Activated T-helper 17 cell treated with anti-CD3 and anti-CD28 coated beads, Interleukin-2, amount 50 U/mL, for 72 hours (primary cell): ENCODE results near the gene CC2D1A. TPM values are rescaled to one million over a fixed set of nuclear protein-coding genes. Genes with fewer than 3 reads are reported as not detected.

ENCODE experiments used
- ATAC-seq: fragments of 150-1000 bp; cut with Tn5 transposase; replicated peaks from 2 replicates; pipeline ENCODE4 v1.10.0; 2021; ENCODE audit warnings: mild to moderate bottlenecking, moderate library complexity
- H3K27ac Mint-ChIP-seq: one replicate; pipeline ENCODE4 v1.8.0; 2022; ENCODE audit warnings: mixed read lengths
- H3K27me3 Mint-ChIP-seq: one replicate; pipeline ENCODE4 v1.8.0; 2022; ENCODE audit warnings: mixed read lengths
- H3K36me3 Mint-ChIP-seq: one replicate; pipeline ENCODE4 v1.8.0; 2022; ENCODE audit warnings: low read depth, mild to moderate bottlenecking, mixed read lengths
- H3K4me1 Mint-ChIP-seq: one replicate; pipeline ENCODE4 v1.8.0; 2022; ENCODE audit warnings: mixed read lengths
- H3K4me3 Mint-ChIP-seq: one replicate; pipeline ENCODE4 v1.8.0; 2022; ENCODE audit warnings: mild to moderate bottlenecking, mixed read lengths
- H3K9me3 Mint-ChIP-seq: one replicate; pipeline ENCODE4 v1.8.0; 2022; ENCODE audit warnings: mixed read lengths
- total RNA-seq, 2 donors: library from RNA; stranded (reverse); gene quantifications; one replicate each; pipeline ENCODE4 v1.2.3, GENCODE V29; 2022

Gene CC2D1A
- total RNA-seq: 10 to 100 TPM; 34.6 to 35.4 TPM

- Mint-ChIP-seq H3K27ac (peak within 1 kb of the TSS; percentile 85), H3K27me3 (no peaks in the 10 kb centered on the region), H3K4me1 (peaks cover 6% of the 10 kb centered on the region), H3K4me3 (peak within 1 kb of the TSS; percentile 88), H3K9me3 (no peaks in the 10 kb centered on the region), H3K36me3 (peaks cover 14% of the 10 kb centered on the region)
- ATAC-seq: peak; percentile 98
Measured at GRCh38 chr19:13905634-13906520, at the start of gene CC2D1A, which contains the start of gene BRME1. Gene CC2D1A, plus strand, starts transcription at chr19:13906201. Its CDS starts 241 bp downstream, at chr19:13906442. Gene BRME1, minus strand, starts transcription at chr19:13906117. Its CDS starts 1,225 bp downstream, at chr19:13904892.

- no peak for ATAC-seq
Measured at GRCh38 chr19:13856497-13856896, 49.5 kb upstream of the CC2D1A start.

DNA sequence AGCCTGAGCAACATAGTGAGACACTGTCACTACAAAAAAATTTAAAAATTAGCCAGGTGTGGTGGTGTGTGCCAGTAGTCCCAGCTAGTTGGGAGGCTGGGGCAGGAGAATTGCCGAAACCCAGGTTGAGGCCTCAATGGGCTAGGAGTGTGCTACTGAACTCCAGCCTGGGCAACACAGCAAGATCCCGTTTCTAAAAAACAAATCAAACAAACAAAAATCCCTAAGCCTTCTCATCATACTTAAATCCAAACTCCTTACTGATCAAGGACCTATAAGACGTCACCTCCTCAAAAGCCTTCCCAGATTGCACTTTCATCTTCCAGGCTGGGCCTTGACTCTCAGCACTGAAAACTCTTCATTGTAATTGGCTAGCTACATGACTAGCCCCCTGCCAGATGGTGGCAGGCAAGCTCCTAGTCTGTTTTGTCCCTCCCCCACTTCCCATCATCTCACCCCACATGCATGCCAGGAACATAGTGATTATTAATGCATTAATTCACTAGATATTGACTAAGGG lies 46.6 kb upstream of the CC2D1A start:
- Mint-ChIP-seq H3K36me3 (peaks cover 10% of the 10 kb centered on the region), H3K27ac (peak overlapping the region; percentile 73), H3K4me1 (peaks cover 21% of the 10 kb centered on the region), H3K9me3 (no peaks in the 10 kb centered on the region), H3K27me3 (peaks cover 6% of the 10 kb centered on the region), H3K4me3 (peak overlapping the region; percentile 98)
- ATAC-seq: no peak

More at GRCh38 chr19:13856497-13856896, 49.5 kb upstream of the CC2D1A start:
- H3K27ac Mint-ChIP-seq: no peak overlapping the region
- peaks cover 8% of the 10 kb centered on the region for H3K4me1 Mint-ChIP-seq
- H3K9me3 Mint-ChIP-seq: no peaks in the 10 kb centered on the region
- no peaks in the 10 kb centered on the region for H3K27me3 Mint-ChIP-seq
- no peak overlapping the region for H3K4me3 Mint-ChIP-seq
- no peaks in the 10 kb centered on the region for H3K36me3 Mint-ChIP-seq

DNA sequence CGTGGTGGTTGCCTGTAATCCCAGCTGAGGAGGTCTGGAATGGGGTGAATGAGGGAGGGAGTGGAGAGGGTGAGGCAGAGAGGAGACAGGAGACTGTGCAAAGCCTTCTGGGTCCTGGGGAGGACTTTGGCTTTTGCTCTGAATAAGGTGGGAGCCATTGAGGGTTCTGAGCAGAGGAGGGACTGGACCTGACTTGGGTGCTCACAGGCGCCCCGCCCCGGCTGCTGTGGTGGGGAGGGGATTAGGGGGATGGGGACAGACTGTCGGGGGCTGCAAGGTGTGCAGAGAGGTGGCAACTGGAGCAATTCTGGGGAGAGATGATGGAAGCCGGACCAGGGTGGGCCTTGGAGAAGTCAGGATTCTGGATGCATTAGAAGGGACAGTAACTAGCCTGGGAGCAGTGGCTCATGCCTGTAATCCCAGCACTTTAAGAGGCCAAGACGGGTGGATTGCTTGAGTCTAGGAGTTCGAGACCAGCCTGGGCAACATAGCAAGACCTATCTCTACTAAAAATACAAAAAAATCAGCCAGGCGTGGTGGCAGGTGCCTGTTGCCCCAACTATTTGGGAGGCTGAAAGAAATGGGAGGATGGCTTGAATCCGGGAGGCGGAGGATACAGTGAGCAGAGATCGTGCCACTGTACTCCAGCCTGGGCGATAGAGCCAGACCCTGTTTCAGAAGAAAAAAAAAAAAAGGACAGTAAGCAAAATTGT lies 45.2 kb upstream of the CC2D1A start:
- Mint-ChIP-seq H3K9me3 (no peaks in the 10 kb centered on the region), H3K4me1 (peaks cover 25% of the 10 kb centered on the region), H3K4me3 (peak overlapping the region; percentile 98), H3K36me3 (peaks cover 13% of the 10 kb centered on the region), H3K27ac (peak overlapping the region; percentile 99), H3K27me3 (peaks cover 9% of the 10 kb centered on the region)
- ATAC-seq: no peak

DNA sequence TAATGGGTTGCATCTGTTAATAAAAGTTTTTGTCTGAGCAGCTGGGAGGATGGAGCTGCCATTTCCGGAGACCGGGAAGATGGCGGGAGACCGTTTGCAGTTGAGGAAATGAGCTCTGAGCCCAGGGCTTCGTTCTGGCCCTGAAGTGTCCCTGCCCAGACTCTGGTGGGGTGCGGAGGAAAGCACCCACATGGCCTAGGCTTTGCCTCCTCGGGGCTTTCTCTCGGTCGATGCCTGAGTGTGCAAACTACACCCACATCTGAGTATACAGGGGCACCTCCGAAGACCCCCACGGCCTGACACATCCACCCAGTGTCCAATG lies 44.6 kb upstream of the CC2D1A start:
- H3K27me3 Mint-ChIP-seq: peaks cover 12% of the 10 kb centered on the region
- H3K36me3 Mint-ChIP-seq: peaks cover 16% of the 10 kb centered on the region
- peak overlapping the region; percentile 98 for H3K4me3 Mint-ChIP-seq
- peak; percentile 18 for ATAC-seq
- no peaks in the 10 kb centered on the region for H3K9me3 Mint-ChIP-seq
- peaks cover 27% of the 10 kb centered on the region for H3K4me1 Mint-ChIP-seq
- peak overlapping the region; percentile 99 for H3K27ac Mint-ChIP-seq

- H3K4me1 Mint-ChIP-seq: peaks cover 32% of the 10 kb centered on the region
- peaks cover 21% of the 10 kb centered on the region for H3K36me3 Mint-ChIP-seq
- H3K27ac Mint-ChIP-seq: peak overlapping the region; percentile 99
- H3K27me3 Mint-ChIP-seq: peaks cover 17% of the 10 kb centered on the region
- peak overlapping the region; percentile 98 for H3K4me3 Mint-ChIP-seq
- ATAC-seq: peak; percentile 94
- H3K9me3 Mint-ChIP-seq: no peaks in the 10 kb centered on the region
Measured at GRCh38 chr19:13861714-13862531, 44.1 kb upstream of the CC2D1A start.

DNA sequence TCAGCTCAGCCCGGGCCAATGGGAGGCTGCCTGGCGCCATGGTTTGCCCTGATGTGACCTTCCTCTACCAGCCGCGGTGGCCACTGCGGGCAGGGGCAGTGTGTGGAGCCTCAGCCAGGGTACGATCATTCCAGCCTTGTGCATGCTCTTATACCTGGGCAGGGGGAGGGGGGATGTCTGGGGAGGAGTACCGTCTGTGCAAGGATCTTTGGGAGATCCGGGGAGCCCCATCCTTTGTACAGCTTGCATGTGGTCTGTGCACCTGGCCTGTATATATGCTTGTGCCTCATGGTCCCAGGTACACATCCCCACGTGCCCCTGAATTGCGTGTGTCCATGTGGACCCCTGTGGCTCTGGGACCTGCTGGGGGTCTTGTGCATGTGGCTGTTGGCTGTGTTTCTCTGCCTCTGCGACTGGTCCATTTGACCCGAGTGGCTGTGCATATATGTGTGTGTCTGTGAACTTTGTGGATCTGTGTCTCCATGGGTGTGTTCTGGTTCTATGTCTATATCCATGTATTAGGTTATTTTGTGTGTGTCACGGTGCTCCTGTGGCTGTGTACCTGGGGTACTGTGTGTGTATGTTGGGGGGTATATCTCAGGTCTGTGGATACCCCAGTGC lies 41.8 kb upstream of the CC2D1A start:
- H3K4me3 Mint-ChIP-seq: peak overlapping the region; percentile 98
- H3K36me3 Mint-ChIP-seq: peaks cover 21% of the 10 kb centered on the region
- H3K27ac Mint-ChIP-seq: no peak overlapping the region
- H3K4me1 Mint-ChIP-seq: peaks cover 32% of the 10 kb centered on the region
- ATAC-seq: no peak
- peaks cover 22% of the 10 kb centered on the region for H3K27me3 Mint-ChIP-seq
- H3K9me3 Mint-ChIP-seq: no peaks in the 10 kb centered on the region

DNA sequence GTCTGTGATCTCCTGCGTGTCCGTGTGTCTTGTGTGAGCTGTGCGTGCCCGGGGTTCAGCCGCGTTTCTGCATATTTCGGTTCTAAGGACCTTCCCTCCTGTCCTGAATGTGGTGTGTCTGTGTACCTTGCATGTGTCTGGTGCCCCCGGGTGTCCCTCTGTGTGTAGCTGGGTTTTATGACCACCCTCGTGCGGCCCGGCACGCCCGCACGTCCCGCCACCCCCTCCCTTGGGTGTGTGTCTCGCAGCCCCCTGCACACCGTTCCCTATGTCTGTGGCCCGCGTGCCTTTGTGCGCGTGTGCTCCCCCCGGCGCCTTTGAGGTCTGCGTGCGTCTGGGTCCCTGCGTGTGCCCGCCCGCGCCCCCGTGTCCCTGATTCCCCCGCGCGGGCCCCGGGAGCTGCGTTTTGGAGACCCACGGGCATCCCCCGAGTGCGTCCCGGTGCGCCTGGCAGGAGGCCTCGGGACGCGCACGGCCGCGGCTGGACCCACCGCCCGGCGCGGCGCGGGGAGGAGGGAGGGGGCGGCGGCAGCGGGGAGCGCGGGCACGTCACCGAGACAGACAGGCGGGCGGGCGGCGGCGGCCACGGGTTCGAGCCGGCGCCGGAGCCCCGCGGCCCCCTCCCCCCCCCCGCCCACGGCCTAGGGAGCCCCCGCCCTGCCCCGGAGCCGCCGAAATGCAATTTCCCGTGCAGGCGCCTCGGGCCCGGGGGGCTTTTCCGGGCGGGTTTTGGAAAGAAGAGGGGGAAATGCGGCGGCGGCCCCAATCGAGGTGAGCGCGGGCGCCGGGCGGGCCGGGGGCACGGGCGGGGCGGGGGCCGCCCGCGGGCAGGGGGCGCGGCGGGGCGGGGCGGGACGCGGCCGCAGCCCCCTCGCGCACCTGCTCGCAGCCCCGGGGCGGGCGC lies 41.1 kb upstream of the CC2D1A start:
- peaks cover 22% of the 10 kb centered on the region for H3K27me3 Mint-ChIP-seq
- peaks cover 26% of the 10 kb centered on the region for H3K4me1 Mint-ChIP-seq
- no peaks in the 10 kb centered on the region for H3K9me3 Mint-ChIP-seq
- H3K36me3 Mint-ChIP-seq: peaks cover 21% of the 10 kb centered on the region
- H3K27ac Mint-ChIP-seq: no peak overlapping the region
- no peak for ATAC-seq
- peak overlapping the region; percentile 98 for H3K4me3 Mint-ChIP-seq

GRCh38 chr19:13865571-13866462 lies 40.2 kb upstream of the CC2D1A start:
- Mint-ChIP-seq H3K27me3 (peaks cover 22% of the 10 kb centered on the region), H3K9me3 (no peaks in the 10 kb centered on the region), H3K4me1 (peaks cover 26% of the 10 kb centered on the region), H3K27ac (no peak overlapping the region), H3K4me3 (peak overlapping the region; percentile 69), H3K36me3 (peaks cover 21% of the 10 kb centered on the region)
- ATAC-seq: no peak

- H3K36me3 Mint-ChIP-seq: peaks cover 21% of the 10 kb centered on the region
- peak overlapping the region; percentile 15 for H3K27ac Mint-ChIP-seq
- H3K9me3 Mint-ChIP-seq: no peaks in the 10 kb centered on the region
- peak overlapping the region; percentile 69 for H3K4me3 Mint-ChIP-seq
- peaks cover 23% of the 10 kb centered on the region for H3K4me1 Mint-ChIP-seq
- ATAC-seq: no peak
- H3K27me3 Mint-ChIP-seq: peaks cover 22% of the 10 kb centered on the region
Measured at GRCh38 chr19:13866463-13867046, 39.4 kb upstream of the CC2D1A start.

GRCh38 chr19:13868663-13869062 lies 37.3 kb upstream of the CC2D1A start:
- Mint-ChIP-seq H3K9me3 (no peaks in the 10 kb centered on the region), H3K36me3 (peaks cover 16% of the 10 kb centered on the region), H3K27me3 (peaks cover 22% of the 10 kb centered on the region), H3K27ac (no peak overlapping the region), H3K4me1 (peaks cover 18% of the 10 kb centered on the region), H3K4me3 (no peak overlapping the region)
- no peak for ATAC-seq

DNA sequence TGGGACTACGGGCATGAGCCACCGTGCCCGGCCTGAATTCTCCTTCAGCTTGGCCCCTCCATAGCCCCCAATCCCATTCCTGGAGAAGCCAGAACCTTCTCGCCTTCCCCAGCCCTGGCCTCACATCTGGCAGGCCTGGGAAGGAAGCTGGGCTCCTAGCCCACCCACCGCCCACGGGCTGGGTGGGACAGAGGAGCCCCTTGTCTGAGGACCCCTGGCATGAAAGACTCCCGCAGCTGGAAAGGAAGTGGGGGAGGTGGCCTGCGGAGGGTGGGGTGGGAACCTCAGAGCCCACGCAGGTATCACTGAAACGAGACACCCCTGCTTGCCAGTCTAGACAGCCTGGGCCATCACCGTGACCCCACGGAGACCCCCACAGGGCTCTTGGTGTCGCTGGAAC lies 36.7 kb upstream of the CC2D1A start:
- H3K9me3 Mint-ChIP-seq: no peaks in the 10 kb centered on the region
- H3K27me3 Mint-ChIP-seq: peaks cover 19% of the 10 kb centered on the region
- no peak for ATAC-seq
- no peak overlapping the region for H3K27ac Mint-ChIP-seq
- no peak overlapping the region for H3K4me3 Mint-ChIP-seq
- peaks cover 12% of the 10 kb centered on the region for H3K4me1 Mint-ChIP-seq
- H3K36me3 Mint-ChIP-seq: peaks cover 12% of the 10 kb centered on the region
